ENCODE measurements around the gene NR1D1. TPM values are rescaled to one million over a fixed set of nuclear protein-coding genes. Genes with fewer than 3 reads are reported as not detected.

NR1D1 gene
- polyA plus RNA-seq, 1 of the 3 experiments (the other 2 are of a cell fraction): 6.5 TPM

DNA sequence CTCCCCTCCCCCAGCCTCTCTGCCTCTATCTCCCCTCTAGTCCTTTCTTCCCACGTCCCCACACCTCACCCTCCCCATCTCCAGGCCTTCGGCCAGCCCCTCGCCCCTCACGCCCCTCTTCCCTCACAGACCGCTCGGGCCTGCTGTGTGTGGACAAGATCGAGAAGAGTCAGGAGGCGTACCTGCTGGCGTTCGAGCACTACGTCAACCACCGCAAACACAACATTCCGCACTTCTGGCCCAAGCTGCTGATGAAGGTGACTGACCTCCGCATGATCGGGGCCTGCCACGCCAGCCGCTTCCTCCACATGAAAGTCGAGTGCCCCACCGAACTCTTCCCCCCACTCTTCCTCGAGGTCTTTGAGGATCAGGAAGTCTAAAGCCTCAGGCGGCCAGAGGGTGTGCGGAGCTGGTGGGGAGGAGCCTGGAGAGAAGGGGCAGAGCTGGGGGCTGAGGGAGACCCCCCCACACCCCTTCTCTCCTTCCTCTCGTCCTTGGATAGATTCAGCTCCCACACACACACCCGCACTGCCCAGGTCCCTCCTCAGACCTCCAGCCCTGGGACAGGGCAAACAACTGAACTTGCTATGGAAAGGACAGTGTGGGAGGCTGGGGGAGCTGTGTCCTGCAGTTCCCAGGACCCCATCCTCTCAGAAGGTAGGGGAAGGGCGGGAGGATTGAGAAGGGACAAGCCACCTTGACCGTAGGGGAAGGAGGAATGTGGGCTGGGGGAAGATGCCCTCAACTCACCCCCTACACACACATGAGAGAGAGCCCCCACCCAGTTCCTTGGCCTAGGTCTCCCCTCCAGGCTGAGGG lies 11.1 kb downstream of the NR1D1 start:
- Histone ChIP-seq H3K9me3 (no peaks in the 10 kb centered on the region), H3F3A (replicated peaks; ENCODE audit: insufficient read depth) (peaks cover 10% of the 10 kb centered on the region), H3K27ac (ENCODE audit: low read depth in 2 of 2, low read length in 1 of 2) (no peak overlapping the region), H3K4me1 (ENCODE audit: control insufficient read depth in 1 of 2, insufficient read depth in 2 of 2, low read depth in 1 of 2, low read length in 1 of 2) (no peaks in the 10 kb centered on the region; a peak in 1 of 4 replicates), H3K4me3 (ENCODE audit: low read depth in 2 of 2, low read length in 1 of 2) (no peak overlapping the region), H3K36me3 (replicated peaks in 1 of 2; ENCODE audit: control insufficient read depth in 1 of 2, insufficient read depth in 2 of 2, low read length in 1 of 2) (peaks cover 11 to 22% of the 10 kb centered on the region in 2 experiments), H2AFZ (ENCODE audit: low read depth) (no peak overlapping the region), H4K20me1 (ENCODE audit: insufficient read depth) (no peaks in the 10 kb centered on the region), H3K9ac (no peak overlapping the region), H3K4me2 (no peak overlapping the region), H3K9me2 (no peaks in the 10 kb centered on the region), H3K27me3 (ENCODE audit: insufficient read depth) (no peaks in the 10 kb centered on the region), H3K79me2 (ENCODE audit: insufficient read depth) (no peaks in the 10 kb centered on the region)
- DNase-seq: no peak
- WGBS (ENCODE audit: low lambda C conversion rate): 93% methylated on average over 24 of the region's 26 CpGs
- ChIA-PET CTCF (interaction anchor here (0.7 to 3.8 kb wide), 6 partner anchors 14 to 77 kb away, joined by 3 to 34 read pairs (median 5); no protein-coding TSS in a partner anchor), POLR2A (no interaction called here)
- no peak for TF ChIP-seq MEF2A (IDR thresholded peaks at IDR 0.05; ENCODE audit: borderline replicate concordance, low read depth)
- TF ChIP-seq IRF3 (IDR thresholded peaks at IDR 0.05; ENCODE audit: low read depth, low read length): no peak
- no peak for TF ChIP-seq TAF1 (IDR thresholded peaks at IDR 0.05; ENCODE audit: borderline replicate concordance, low read depth, low read length)
- TF ChIP-seq TCF12 (IDR thresholded peaks at IDR 0.05): no peak

- H3K9me2 ChIP-seq: no peaks in the 10 kb centered on the region
- no peak overlapping the region for H3K4me3 ChIP-seq (ENCODE audit: low read depth in 2 of 2, low read length in 1 of 2)
- no peak overlapping the region for H2AFZ ChIP-seq (ENCODE audit: low read depth)
- no peak for DNase-seq
- H3K79me2 ChIP-seq (ENCODE audit: insufficient read depth): no peaks in the 10 kb centered on the region
- ChIA-PET POLR2A (no interaction called here), CTCF (interaction anchor here (3.8 kb wide), 1 partner anchor 13 kb away, joined by 34 read pairs; no protein-coding TSS in a partner anchor)
- TF ChIP-seq, protein P1, sequence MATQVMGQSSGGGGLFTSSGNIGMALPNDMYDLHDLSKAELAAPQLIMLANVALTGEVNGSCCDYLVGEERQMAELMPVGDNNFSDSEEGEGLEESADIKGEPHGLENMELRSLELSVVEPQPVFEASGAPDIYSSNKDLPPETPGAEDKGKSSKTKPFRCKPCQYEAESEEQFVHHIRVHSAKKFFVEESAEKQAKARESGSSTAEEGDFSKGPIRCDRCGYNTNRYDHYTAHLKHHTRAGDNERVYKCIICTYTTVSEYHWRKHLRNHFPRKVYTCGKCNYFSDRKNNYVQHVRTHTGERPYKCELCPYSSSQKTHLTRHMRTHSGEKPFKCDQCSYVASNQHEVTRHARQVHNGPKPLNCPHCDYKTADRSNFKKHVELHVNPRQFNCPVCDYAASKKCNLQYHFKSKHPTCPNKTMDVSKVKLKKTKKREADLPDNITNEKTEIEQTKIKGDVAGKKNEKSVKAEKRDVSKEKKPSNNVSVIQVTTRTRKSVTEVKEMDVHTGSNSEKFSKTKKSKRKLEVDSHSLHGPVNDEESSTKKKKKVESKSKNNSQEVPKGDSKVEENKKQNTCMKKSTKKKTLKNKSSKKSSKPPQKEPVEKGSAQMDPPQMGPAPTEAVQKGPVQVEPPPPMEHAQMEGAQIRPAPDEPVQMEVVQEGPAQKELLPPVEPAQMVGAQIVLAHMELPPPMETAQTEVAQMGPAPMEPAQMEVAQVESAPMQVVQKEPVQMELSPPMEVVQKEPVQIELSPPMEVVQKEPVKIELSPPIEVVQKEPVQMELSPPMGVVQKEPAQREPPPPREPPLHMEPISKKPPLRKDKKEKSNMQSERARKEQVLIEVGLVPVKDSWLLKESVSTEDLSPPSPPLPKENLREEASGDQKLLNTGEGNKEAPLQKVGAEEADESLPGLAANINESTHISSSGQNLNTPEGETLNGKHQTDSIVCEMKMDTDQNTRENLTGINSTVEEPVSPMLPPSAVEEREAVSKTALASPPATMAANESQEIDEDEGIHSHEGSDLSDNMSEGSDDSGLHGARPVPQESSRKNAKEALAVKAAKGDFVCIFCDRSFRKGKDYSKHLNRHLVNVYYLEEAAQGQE (IDR thresholded peaks at IDR 0.05; ENCODE audit: low read depth, low read length): no peak
- no peak for TF ChIP-seq EZH2phosphoT487 (IDR thresholded peaks at IDR 0.05; ENCODE audit: borderline replicate concordance, low read depth)
- H3K9ac ChIP-seq: no peak overlapping the region
- H4K20me1 ChIP-seq (ENCODE audit: insufficient read depth): no peaks in the 10 kb centered on the region
- no peaks in the 10 kb centered on the region for H3K27me3 ChIP-seq (ENCODE audit: insufficient read depth)
- H3K27ac ChIP-seq (ENCODE audit: low read depth in 2 of 2, low read length in 1 of 2): no peak overlapping the region
- H3K4me1 ChIP-seq (ENCODE audit: control insufficient read depth in 1 of 2, insufficient read depth in 2 of 2, low read depth in 1 of 2, low read length in 1 of 2): no peaks in the 10 kb centered on the region; a peak in 1 of 4 replicates
- WGBS (ENCODE audit: low lambda C conversion rate): 95% methylated on average over 14 of the region's 28 CpGs
- peaks cover 2 to 16% of the 10 kb centered on the region in 2 experiments for H3K36me3 ChIP-seq (replicated peaks in 1 of 2; ENCODE audit: control insufficient read depth in 1 of 2, insufficient read depth in 2 of 2, low read length in 1 of 2)
- no peak overlapping the region for H3K4me2 ChIP-seq
- H3F3A ChIP-seq (replicated peaks; ENCODE audit: insufficient read depth): peaks cover 7% of the 10 kb centered on the region
- H3K9me3 ChIP-seq: no peaks in the 10 kb centered on the region
Observed at GRCh38 chr17:40087903-40088718, 12.3 kb downstream of the NR1D1 start.
